AG09309 (cell line): ENCODE data around the gene SPINK8.
"Not testable (repeated sequence)": the region's sequence is repeated elsewhere in the genome, so short reads cannot be mapped to it uniquely, and the experiment has no call there.

Experiments used
- DNase-seq: peaks from one replicate; pipeline ENCODE4 v3.0.0-alpha.2; 2010; ENCODE audit warnings: low read depth
- H3K4me3 ChIP-seq: 2 replicates; pipeline ENCODE4 v1.5.1; 2011; ENCODE audit warnings: mild to moderate bottlenecking, low read depth, low read length, moderate library complexity; ENCODE audit not compliant: control insufficient read depth
- CTCF ChIP-seq: IDR thresholded peaks from 2 replicates; pipeline ENCODE4 v1.5.1; 2011; ENCODE audit warnings: mild to moderate bottlenecking, low read depth, low read length, inconsistent platforms; ENCODE audit not compliant: insufficient read depth, control insufficient read depth; ENCODE audit errors: missing control alignments

SPINK8 gene

GRCh38 chr3:48271763-48272498 is 61.5 kb downstream of the SPINK8 start:
- H3K4me3 ChIP-seq, result no peak overlapping the region
- DNase-seq, result no peak
- TF ChIP-seq CTCF, result no peak

- H3K4me3 ChIP-seq, DNase-seq: not testable (repeated sequence)
Measured at GRCh38 chr3:48271223-48271622, 62.2 kb downstream of the SPINK8 start.

- no peak for TF ChIP-seq CTCF
- no peak for DNase-seq
Measured at GRCh38 chr3:48270306-48270705, 63.2 kb downstream of the SPINK8 start.

GRCh38 chr3:48269592-48269991 is 63.9 kb downstream of the SPINK8 start:
- no peak for DNase-seq
- H3K4me3 ChIP-seq, result no peak overlapping the region
- no peak for TF ChIP-seq CTCF

More at GRCh38 chr3:48270306-48270705, 63.2 kb downstream of the SPINK8 start:
- H3K4me3 ChIP-seq, result no peak overlapping the region

GRCh38 chr3:48268936-48269561 is 64.4 kb downstream of the SPINK8 start:
- no peak overlapping the region for H3K4me3 ChIP-seq
- DNase-seq, result no peak
- TF ChIP-seq CTCF, result no peak

GRCh38 chr3:48268381-48268935 is 65.0 kb downstream of the SPINK8 start:
- TF ChIP-seq CTCF, result no peak
- no peak for DNase-seq
- no peak overlapping the region for H3K4me3 ChIP-seq

- TF ChIP-seq CTCF, result no peak
- DNase-seq, result no peak
Measured at GRCh38 chr3:48267782-48268181, 65.7 kb downstream of the SPINK8 start.

More at GRCh38 chr3:48267782-48268181, 65.7 kb downstream of the SPINK8 start:
- no peak overlapping the region for H3K4me3 ChIP-seq
